ENCODE measurements around the gene TBC1D3.
"Not testable (repeated sequence)": the region's sequence is repeated elsewhere in the genome, so short reads cannot be mapped to it uniquely, and the experiment has no call there.

Gene TBC1D3

GRCh38 chr17:38192455-38192854, at the start of gene TBC1D3:
Gene TBC1D3, minus strand, starts transcription at chr17:38192555. Its CDS starts 1,526 bp downstream, at chr17:38191029.
- not testable (repeated sequence) for H3K4me3 ChIP-seq (ENCODE audit: low read depth, low read length); H3K4me1 ChIP-seq (ENCODE audit: control insufficient read depth, insufficient read depth, low read length); H3K36me3 ChIP-seq (ENCODE audit: control insufficient read depth, insufficient read depth, low read length); H3K9ac ChIP-seq (ENCODE audit: low read depth, low read length); H3K27ac ChIP-seq (ENCODE audit: low read depth, low read length); H3K9me3 ChIP-seq (ENCODE audit: control insufficient read depth, insufficient read depth, low read length); H3K27me3 ChIP-seq (ENCODE audit: control insufficient read depth, insufficient read depth, low read length)

GRCh38 chr17:38232790-38233189, 40.4 kb upstream of the TBC1D3 start:
- H3K4me1 ChIP-seq (ENCODE audit: control insufficient read depth, insufficient read depth, low read length); H3K9ac ChIP-seq (ENCODE audit: low read depth, low read length): not testable (repeated sequence)

GRCh38 chr17:38225844-38226495, 33.6 kb upstream of the TBC1D3 start:
- not testable (repeated sequence) for H3K4me1 ChIP-seq (ENCODE audit: control insufficient read depth, insufficient read depth, low read length); H3K27me3 ChIP-seq (ENCODE audit: control insufficient read depth, insufficient read depth, low read length); H3K9me3 ChIP-seq (ENCODE audit: control insufficient read depth, insufficient read depth, low read length); H3K27ac ChIP-seq (ENCODE audit: low read depth, low read length); H3K36me3 ChIP-seq (ENCODE audit: control insufficient read depth, insufficient read depth, low read length); H3K9ac ChIP-seq (ENCODE audit: low read depth, low read length); H3K4me3 ChIP-seq (ENCODE audit: low read depth, low read length)

More at GRCh38 chr17:38232790-38233189, 40.4 kb upstream of the TBC1D3 start:
- H3K27ac ChIP-seq (ENCODE audit: low read depth, low read length); H3K9me3 ChIP-seq (ENCODE audit: control insufficient read depth, insufficient read depth, low read length); H3K4me3 ChIP-seq (ENCODE audit: low read depth, low read length); H3K27me3 ChIP-seq (ENCODE audit: control insufficient read depth, insufficient read depth, low read length); H3K36me3 ChIP-seq (ENCODE audit: control insufficient read depth, insufficient read depth, low read length): not testable (repeated sequence)

- not testable (repeated sequence) for H3K27ac ChIP-seq (ENCODE audit: low read depth, low read length); H3K36me3 ChIP-seq (ENCODE audit: control insufficient read depth, insufficient read depth, low read length); H3K27me3 ChIP-seq (ENCODE audit: control insufficient read depth, insufficient read depth, low read length); H3K9me3 ChIP-seq (ENCODE audit: control insufficient read depth, insufficient read depth, low read length); H3K9ac ChIP-seq (ENCODE audit: low read depth, low read length); H3K4me3 ChIP-seq (ENCODE audit: low read depth, low read length); H3K4me1 ChIP-seq (ENCODE audit: control insufficient read depth, insufficient read depth, low read length)
Measured at GRCh38 chr17:38220867-38221266, 28.5 kb upstream of the TBC1D3 start.

GRCh38 chr17:38200271-38200670, 7.9 kb upstream of the TBC1D3 start:
- not testable (repeated sequence) for H3K9ac ChIP-seq (ENCODE audit: low read depth, low read length); H3K9me3 ChIP-seq (ENCODE audit: control insufficient read depth, insufficient read depth, low read length); H3K27me3 ChIP-seq (ENCODE audit: control insufficient read depth, insufficient read depth, low read length); H3K4me1 ChIP-seq (ENCODE audit: control insufficient read depth, insufficient read depth, low read length); H3K36me3 ChIP-seq (ENCODE audit: control insufficient read depth, insufficient read depth, low read length); H3K27ac ChIP-seq (ENCODE audit: low read depth, low read length); H3K4me3 ChIP-seq (ENCODE audit: low read depth, low read length)

DNA sequence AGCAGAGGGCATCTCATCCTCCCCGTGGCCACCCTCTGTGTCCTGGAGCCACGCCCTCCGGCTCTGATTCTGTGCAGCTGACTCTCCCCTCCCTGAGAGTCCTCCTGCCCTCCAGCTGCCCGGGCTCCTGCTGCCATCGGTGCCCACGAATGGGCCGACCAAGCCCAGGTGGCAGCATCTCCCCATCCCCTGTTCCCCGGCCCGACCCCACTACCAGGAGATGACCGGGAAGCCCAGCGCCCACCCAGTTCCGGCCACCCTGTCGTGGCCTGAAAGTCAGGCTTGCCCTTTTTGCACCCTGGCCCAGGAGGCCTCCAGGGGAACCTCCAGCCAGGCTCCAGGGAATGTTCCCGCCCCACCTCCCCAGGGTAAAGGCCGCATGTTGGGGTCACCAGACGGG, 57.5 kb downstream of the TBC1D3 start:
- not testable (repeated sequence) for H3K9me3 ChIP-seq (ENCODE audit: control insufficient read depth, insufficient read depth, low read length); H3K4me1 ChIP-seq (ENCODE audit: control insufficient read depth, insufficient read depth, low read length); H3K36me3 ChIP-seq (ENCODE audit: control insufficient read depth, insufficient read depth, low read length); H3K27me3 ChIP-seq (ENCODE audit: control insufficient read depth, insufficient read depth, low read length); H3K4me3 ChIP-seq (ENCODE audit: low read depth, low read length); H3K9ac ChIP-seq (ENCODE audit: low read depth, low read length); H3K27ac ChIP-seq (ENCODE audit: low read depth, low read length)
